ENCODE results near the gene ANO1. TPM values are rescaled to one million over a fixed set of nuclear protein-coding genes. Genes with fewer than 3 reads are reported as not detected.
A peak's percentile ranks its signal among the peaks of the same experiment; 100 is the strongest.

Gene ANO1
- total RNA-seq, 1 experiment from 2014 or later: 10.9 TPM

DNA sequence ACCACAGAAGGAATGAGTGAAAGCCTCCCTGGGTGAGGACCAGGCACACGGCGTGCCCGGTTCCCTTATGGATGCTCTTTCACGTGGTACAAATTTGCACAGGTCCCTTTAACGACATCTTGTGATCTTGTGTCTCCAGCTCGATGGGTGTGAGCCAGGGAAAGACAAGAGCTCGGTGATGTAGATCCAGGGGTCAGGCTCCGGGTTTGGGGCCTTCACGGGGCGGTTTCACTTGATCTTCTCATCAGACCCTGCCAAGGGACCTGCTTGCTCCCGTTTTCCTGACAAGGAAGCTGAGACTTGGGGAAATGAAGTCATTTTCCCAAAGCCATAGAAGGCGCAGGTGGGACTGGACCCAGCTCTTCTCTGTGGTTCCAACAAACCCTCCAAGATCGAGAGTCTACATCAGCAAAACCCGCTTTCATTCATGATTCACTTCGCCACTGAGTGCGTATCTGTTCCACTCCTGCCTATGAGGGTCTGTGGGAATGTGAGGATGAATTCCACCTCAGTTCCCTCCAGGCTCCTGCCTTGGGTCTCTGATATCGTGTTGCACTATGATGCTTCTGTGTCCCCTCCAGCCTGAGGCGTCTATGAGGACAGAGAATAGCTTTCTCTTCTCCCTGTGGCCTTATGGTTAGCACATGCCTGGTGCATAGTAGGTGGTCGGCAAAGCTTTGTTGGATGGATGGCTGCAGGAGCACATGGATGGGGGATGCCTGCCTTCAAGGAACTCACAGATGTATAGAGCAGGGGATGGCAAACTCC is 45.0 kb upstream of the ANO1 start:
- H3K18ac ChIP-seq (ENCODE audit: insufficient read length, low read depth, low read length): no peak overlapping the region
- H4K20me1 ChIP-seq (ENCODE audit: control insufficient read depth, insufficient read depth, insufficient read length): no peaks in the 10 kb centered on the region
- H3K4me1 ChIP-seq (ENCODE audit: insufficient read depth, low read length): no peaks in the 10 kb centered on the region
- H2BK15ac ChIP-seq (ENCODE audit: low read depth, low read length): no peak overlapping the region
- no peak overlapping the region for H4K91ac ChIP-seq (ENCODE audit: insufficient read length, low read depth, low read length)
- no peak overlapping the region for H2BK20ac ChIP-seq (ENCODE audit: low read depth, low read length, poor library complexity, severe bottlenecking)
- Mint-ChIP-seq H3K27me3 (ENCODE audit: low read depth) (peaks cover 39% of the 10 kb centered on the region), H3K4me1 (peaks cover 10 to 11% of the 10 kb centered on the region in 2 experiments), H3K36me3 (ENCODE audit: insufficient read depth in 1 of 3, low read depth in 3 of 3) (peaks cover 1 to 6% (median 4%) of the 10 kb centered on the region in 3 experiments), H3K9me3 (peaks cover 8 to 9% of the 10 kb centered on the region in 2 experiments), H3K27ac (no peak overlapping the region), H3K4me3 (no peak overlapping the region)
- no peak overlapping the region for H3K9ac ChIP-seq (ENCODE audit: extremely low read depth, insufficient read length, low read length)
- no peak overlapping the region for H3K4me2 ChIP-seq (ENCODE audit: insufficient read depth, insufficient read length, low read length)
- peaks cover 5% of the 10 kb centered on the region for H3K9me3 ChIP-seq (ENCODE audit: control insufficient read depth, low read depth, low read length)
- H3K23ac ChIP-seq (ENCODE audit: insufficient read length, low read depth, low read length): no peak overlapping the region
- H3K27me3 ChIP-seq (ENCODE audit: insufficient read depth, low read length): no peaks in the 10 kb centered on the region
- no peak overlapping the region for H2AFZ ChIP-seq (ENCODE audit: low read length)
- H3K23me2 ChIP-seq (ENCODE audit: insufficient read length, low read depth, low read length, poor library complexity, severe bottlenecking): no peaks in the 10 kb centered on the region
- no peak overlapping the region for H2BK12ac ChIP-seq (ENCODE audit: insufficient read length, low read depth, low read length)
- no peak overlapping the region for H4K5ac ChIP-seq (ENCODE audit: insufficient read length, low read depth, low read length)
- no peak overlapping the region for H2BK5ac ChIP-seq (ENCODE audit: insufficient read length, low read length)
- no peak overlapping the region for H3K4ac ChIP-seq (ENCODE audit: low read depth, low read length)
- no peaks in the 10 kb centered on the region for H3K79me2 ChIP-seq (ENCODE audit: insufficient read depth, low read length)
- no peak overlapping the region for H2BK120ac ChIP-seq (ENCODE audit: low read depth, low read length, poor library complexity, severe bottlenecking)
- no peak overlapping the region for H4K8ac ChIP-seq (replicated peaks; ENCODE audit: insufficient read length, low read depth, low read length)
- no peak overlapping the region for H2AK5ac ChIP-seq (ENCODE audit: insufficient read length, low read length)
- no peaks in the 10 kb centered on the region for H3K79me1 ChIP-seq (ENCODE audit: insufficient read depth, low read depth, low read length, poor library complexity, severe bottlenecking)
- TF ChIP-seq, protein P1, sequence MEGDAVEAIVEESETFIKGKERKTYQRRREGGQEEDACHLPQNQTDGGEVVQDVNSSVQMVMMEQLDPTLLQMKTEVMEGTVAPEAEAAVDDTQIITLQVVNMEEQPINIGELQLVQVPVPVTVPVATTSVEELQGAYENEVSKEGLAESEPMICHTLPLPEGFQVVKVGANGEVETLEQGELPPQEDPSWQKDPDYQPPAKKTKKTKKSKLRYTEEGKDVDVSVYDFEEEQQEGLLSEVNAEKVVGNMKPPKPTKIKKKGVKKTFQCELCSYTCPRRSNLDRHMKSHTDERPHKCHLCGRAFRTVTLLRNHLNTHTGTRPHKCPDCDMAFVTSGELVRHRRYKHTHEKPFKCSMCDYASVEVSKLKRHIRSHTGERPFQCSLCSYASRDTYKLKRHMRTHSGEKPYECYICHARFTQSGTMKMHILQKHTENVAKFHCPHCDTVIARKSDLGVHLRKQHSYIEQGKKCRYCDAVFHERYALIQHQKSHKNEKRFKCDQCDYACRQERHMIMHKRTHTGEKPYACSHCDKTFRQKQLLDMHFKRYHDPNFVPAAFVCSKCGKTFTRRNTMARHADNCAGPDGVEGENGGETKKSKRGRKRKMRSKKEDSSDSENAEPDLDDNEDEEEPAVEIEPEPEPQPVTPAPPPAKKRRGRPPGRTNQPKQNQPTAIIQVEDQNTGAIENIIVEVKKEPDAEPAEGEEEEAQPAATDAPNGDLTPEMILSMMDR (conservative IDR thresholded peaks at IDR 0.05): no peak
- peak; percentile 11 for DNase-seq
- WGBS (ENCODE audit: extremely low coverage, insufficient read length, low lambda C conversion rate): no CpG with 5 or more reads among the region's 19 CpGs
- H3K56ac ChIP-seq (ENCODE audit: insufficient read length, low read depth, low read length): no peak overlapping the region
- no peak overlapping the region for H3T11ph ChIP-seq (ENCODE audit: low read length)
- no peak overlapping the region for H3K14ac ChIP-seq (ENCODE audit: insufficient read depth, low read length)
- H3K27ac ChIP-seq (ENCODE audit: insufficient read length, low read depth, low read length): no peak overlapping the region

Data from H9 (cell line).